ENCODE results near the gene NRG3.
"Not testable (repeated sequence)": the region's sequence is repeated elsewhere in the genome, so short reads cannot be mapped to it uniquely, and the experiment has no call there.

Gene NRG3

DNA sequence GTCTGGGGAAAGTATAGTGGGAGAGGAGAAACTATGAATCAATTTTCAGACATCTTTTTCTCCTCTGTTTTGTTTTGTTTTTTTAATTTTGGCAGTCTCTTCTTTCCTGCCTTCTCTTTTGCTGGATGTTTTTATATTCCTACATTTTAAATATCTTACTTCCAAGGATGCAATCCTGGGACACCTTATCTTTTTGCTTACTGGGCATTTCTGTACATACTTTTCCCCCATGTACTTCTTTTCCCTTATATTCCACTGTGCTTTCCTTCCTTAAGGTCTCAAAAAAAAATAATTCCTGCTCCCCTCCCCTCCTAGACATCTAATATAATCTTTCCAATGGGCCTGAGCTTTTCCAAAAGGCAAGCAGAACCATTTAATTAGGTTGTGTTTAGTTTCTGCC, 701.1 kb downstream of the NRG3 start:
- DNase-seq (ENCODE audit: low spot score), result no peak

DNA sequence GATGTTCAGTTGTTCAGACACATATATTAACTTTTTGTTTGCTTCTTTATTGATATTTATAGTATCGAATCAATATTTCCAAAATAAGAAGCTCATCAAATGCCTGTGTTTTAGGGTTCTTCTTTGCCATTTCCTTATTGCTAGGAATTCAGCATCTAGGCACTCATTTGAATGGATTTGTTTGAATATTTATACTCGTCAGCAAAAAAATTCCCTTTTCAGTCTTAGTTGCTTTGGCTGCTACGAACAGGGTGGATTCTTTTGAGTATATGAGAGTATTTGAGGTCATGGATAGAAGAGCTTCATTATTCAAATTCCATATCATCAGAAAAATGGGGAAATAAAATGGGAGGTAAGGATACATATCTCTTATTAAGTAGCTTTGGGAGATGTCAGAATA, 706.9 kb downstream of the NRG3 start:
- no peak for DNase-seq (ENCODE audit: low spot score)

DNA sequence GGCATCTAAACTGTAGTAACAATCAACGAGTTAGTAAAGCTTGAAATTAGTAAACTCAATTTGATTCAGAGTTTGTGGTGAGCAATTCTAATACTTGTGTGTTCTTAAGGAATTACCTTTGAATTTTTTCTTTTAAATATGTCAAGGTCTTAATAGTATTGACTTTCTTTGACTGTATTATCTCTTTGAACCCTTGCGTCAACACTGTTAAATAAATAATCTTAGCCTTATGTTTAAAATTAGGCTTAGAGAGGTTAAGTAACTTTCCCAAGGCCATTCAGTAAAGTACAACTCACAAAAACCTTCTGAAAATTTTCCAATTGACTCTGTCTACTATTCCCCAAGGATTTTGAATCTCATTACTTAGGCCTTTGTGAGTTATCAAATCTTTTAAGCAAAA, 716.4 kb downstream of the NRG3 start:
- no peak for DNase-seq (ENCODE audit: low spot score)

DNA sequence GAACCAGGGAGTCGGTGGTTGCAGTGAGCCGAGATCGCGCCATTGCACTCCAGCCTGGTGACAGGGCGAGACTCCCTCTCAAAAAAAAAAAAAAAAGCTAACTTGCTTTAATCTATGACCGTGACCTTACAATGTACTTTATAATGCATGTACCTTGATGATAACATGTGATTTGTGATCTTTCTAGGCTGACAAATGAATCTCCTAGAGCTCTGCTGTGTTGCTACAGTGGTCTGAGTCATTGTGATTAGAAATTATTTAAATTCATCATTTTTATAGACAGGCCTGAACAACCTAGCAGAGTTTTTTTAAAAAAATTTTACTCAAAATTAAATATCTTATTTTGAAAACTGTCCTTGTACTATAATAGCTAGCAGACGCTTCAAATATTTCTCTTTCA, 722.8 kb downstream of the NRG3 start:
- DNase-seq (ENCODE audit: low spot score), result no peak

DNA sequence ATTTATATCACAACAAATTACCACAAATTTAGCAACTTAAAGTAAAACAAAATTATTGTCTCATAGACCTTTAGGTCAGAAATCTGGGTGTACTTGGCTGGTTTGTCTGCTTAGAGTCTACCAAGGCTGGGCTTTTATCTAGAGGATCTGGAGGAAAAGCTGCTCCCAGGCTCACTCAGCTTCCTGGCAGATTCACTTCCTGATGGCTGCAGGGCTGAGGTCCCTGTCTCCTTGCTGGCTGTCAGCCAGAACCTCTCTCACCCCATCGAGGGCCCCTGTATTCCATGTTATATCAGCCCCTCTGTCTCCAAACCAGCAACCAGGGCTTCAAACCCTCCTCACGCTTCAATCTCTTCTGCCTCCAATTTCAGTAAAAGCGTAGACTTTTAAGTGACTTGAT, 734.9 kb downstream of the NRG3 start:
- no peak for DNase-seq (ENCODE audit: low spot score)

DNA sequence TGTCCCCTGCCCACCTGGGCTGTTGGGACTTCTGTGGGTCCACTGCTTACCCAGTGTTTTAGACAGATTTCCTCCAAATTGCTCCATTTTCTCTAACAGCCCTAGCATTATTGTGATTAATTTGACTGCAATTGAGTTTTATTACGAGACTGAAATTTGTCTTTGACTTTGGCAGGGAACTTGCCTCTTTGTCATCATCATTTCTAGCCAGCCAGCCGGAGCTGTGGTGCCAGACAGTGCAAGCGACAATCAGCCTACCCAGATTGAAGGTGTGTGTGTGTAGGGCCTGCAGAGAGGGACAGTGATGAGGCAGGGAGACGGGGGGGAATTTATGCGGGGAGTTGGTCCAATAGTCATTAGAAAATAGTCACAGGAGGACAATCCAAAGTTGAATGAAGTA, 743.0 kb downstream of the NRG3 start:
- peak; percentile 35 for DNase-seq (ENCODE audit: low spot score)

DNA sequence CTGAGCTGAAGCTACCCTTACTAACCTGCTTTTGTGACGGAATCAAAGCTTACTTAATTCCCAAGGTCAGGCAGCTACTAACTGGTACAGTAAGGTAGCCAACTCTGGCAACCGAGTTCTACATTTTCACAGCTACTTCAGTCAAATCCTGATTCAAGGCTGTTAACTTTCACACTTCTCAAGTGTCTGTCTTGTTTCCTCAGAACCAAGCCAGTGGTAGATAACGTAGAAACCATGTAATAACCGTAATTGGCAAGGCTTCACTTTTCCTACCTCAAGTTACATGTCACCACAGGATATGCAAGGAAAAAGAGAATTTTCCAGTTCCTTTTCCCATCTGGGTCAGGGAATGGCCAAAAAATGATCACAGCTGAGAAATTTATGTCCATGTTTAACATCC, 746.7 kb downstream of the NRG3 start:
- DNase-seq (ENCODE audit: low spot score), result no peak

DNA sequence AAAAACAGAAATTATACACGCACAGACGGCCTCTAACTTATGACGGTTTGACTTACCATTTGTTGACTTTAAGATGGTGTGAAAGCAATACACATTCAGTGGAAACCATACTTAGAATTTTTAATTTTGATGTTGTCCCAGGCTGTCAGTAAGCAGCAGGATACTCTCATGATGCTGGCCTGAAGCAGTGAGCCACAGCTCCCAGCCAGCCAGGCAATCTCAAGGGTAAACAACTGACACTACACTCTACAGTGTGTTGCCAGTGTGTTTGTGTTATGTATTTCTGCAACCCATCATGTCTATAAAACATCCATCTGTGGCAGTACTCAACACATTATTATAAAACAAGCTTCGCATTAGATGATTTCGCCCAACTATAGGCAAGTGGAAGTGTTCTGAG, 747.5 kb downstream of the NRG3 start:
- DNase-seq (ENCODE audit: low spot score), result no peak

DNA sequence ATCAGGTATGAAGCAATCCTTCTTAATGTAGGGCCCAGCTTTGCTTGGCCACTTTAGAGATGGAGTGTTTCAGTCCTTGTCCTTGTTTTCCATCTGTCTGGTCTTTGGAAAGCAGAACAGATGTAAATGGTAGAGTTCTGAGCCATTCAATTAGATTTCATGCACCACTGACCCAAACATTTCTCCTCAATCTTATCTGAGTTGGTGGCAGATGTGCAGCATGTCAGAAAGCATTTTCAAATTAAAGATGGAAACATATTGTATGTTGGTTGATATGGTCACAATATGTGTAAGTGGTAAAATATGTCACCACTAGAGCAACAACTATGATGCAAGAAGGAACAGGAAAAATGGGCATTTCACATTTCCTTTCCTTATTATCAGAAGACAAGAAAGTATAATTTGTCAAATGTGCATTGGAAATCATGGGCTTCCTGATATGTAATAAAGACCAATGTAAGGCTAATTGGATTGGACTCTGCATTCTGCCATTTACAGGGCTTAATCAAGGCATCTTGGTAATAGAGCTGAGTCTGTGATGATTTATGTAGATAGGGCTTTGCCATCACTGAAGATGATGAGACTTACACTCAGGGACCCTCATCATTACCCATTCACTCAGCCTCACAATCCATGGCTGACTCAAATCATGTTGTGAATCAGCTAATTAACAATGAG, 750.7 kb downstream of the NRG3 start:
- no peak for DNase-seq (ENCODE audit: low spot score)

DNA sequence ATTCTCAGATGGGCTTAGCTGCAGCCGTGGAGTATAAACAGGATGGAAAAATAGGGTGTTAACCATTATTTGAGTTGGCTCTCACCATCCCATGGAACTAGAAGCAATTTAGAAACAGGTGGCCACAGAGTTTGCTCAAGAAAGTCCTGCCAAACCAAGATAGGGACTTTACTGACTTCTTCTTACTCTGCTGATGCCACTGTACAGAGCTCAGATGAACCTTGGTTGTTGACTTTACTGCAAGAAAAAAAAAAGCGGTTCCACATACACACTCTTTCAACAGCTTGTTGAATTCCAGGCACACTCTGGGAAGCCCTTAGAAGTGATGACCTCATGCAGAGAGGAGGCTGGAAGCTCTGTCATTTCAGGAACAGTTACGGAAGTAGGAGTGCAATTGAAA, 753.4 kb downstream of the NRG3 start:
- DNase-seq (ENCODE audit: low spot score), result no peak

DNA sequence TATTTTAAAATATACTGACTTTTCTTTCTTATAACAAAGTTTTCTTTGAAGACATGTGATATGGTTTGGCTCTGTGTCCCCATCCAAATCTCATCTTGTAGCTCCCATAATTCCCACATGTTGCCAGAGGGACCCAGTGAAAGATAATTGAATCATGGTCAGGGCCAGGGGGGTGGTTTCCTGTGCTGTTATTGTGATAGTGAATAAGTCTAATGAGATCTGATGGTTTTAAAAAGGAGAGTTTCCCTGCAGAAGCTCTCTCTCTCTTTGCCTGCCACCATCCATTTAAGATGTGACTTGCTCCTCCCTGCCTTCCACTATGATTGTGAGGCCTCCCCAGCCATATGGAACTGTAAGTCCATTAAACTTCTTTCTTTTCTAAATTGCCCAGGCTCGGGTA, 768.1 kb downstream of the NRG3 start:
- no peak for DNase-seq (ENCODE audit: low spot score)

DNA sequence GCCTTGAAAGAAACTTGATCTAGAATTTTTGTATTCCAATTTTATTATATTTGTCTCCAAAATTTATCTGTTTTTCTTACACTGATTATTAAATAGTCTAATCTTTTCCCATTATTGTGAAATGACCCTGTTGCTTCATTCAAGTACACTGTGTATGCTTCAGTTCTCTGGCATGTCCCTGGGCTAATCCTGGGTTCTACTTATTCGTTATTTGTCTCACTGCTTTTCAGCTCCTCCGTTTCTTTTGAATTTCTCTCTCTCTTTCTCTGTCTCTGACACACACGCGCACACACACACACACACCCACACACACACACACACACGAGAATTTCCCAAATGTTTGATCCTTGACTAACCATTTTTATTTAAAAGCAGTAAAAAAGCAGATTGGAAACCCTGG, 768.6 kb downstream of the NRG3 start:
- no peak for DNase-seq (ENCODE audit: low spot score)

DNA sequence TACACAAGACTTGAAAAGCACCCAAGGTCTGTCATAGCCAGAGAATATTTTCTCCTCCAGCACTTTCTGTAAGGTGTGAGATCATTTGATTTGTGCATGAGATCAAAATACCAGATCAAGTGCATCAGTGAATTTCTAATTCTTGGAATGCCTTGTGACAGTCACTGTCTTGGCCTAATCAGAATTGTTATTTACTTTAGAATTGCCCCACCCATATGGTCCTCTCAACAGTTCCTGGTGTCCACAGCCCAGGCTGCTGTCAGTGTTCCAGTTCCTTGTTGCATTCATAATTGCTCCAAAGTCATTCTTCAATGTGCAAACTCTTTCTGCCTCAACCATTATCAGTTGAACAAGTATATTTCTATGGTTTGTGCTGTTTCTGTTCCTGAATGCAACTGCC, 770.2 kb downstream of the NRG3 start:
- no peak for DNase-seq (ENCODE audit: low spot score)

DNA sequence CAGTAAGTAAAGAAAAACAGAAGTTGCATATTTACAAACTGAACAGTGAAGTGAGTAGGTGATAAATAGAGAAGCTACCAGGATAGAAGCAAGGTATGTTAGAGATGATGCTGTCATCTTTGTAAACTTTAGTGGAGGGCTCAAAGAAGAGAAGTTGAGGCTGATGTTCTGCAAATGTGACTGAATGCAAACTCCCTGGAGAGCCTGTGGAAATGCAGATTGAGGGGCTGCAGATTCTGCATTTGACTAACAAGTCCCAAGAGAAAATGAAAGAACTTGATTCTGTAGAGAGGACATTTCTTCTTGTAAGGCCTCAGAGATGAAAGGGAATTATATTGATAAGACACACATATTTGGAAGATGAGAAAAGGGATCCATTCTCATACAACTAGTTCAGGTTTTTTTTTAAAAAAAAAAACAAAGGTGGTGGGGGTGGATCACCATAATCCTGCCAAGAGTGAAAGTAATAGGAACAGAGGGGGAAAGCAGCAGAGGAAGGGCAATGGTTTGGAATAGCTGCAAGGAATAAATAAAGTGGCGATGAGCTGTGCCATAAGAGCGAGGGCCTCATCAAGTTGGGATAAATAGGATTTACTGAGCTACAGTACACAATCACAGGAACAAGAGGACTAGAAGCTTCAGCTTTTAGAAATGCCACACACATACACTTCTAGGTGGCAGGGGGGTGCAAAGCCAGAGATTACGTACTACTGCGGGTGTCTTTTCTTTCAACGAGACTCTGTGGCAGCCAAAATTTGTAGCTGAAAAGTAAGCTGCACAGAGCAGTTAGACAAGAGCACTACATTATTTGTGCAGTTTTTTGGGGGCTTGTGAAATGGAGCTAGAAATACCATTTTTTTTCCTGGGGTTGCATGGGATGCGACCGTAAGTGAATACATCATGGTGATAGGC, 778.5 kb downstream of the NRG3 start:
- peak; percentile 21 for DNase-seq (ENCODE audit: low spot score)

DNA sequence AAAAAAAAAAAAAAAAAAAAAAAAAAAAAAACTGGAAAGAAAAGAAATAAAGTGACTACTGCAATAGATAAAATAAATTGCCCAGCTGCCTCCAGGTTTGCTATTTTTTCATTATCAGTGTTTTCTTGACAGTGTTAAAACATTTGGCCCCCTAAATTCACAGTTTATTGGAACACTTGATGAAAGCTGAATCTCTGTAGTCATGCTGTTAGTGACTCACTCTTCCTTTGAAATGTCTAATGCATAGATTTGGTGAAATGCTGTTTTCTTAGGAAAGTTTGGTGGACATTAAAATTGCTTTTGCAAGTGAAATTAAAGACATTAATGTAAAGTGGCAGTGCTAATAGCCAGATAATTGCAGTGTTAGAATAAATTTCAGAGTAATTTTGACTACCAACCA, 785.2 kb downstream of the NRG3 start:
- no peak for DNase-seq (ENCODE audit: low spot score)

DNA sequence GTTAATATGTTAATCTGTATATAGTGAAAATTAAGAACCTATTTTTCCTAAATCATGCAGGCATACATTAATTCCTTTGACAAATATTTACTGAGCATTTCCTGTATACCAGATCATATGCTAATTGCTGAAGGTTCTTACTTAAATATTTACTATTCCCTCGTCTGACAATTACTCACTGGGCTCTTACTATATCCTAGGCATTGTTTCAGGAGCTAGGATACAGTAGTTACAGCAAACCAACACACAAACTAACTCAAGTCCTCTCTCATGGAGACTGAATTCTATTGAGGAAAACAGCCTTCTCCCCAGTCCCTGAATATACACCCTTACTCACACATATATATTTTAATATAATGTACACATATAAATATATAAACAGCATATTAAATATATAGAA, 786.0 kb downstream of the NRG3 start:
- no peak for DNase-seq (ENCODE audit: low spot score)

DNA sequence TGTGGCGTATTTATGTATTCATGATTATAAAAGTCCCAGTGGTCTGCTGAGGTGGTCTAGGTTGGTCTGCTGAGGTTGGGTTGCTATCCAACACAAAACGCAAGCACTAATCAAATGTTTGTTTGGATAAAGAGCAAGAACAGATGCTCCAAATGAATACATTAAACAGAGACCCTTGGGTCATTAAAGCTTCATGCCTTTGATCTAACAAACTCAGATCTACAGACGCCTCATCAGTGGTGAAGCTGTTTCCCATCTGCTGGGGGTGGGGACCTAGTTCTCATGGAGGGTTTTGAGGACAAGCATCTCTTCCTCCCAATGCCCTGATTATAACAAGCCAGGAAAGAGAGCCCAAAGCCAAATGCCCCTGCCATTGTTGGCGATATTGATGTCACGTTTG, 786.7 kb downstream of the NRG3 start:
- DNase-seq (ENCODE audit: low spot score), result no peak

DNA sequence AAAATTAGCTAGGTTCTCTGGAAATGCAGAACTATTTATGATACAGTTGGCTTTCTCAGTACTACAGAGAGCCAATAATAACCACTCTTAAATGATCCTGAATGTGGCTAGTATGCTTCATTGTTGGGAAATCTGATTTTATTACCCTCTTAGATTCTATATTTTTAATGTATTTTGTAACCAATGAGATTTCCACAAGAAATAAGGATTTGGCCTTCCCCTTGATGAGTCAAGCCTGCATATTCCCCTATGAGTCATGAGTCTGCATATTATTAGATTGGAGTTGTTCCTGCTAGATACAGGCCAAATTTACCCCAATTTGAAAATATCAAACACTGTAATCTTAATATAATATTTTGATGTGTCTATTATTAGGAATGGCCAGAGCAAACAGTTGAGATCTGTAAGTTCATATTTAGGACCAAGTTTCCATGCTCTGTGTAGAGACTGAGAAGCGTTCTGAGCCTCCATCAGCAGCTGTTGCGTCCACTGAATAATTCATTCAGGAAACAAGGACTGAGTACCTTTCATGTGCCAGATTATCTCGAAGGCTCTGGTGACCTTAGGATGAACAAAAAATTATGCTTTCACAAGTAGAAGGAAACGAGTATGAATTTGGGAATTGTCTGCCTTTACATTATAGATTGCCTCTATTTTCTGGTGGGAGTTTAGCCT, 793.4 kb downstream of the NRG3 start:
- DNase-seq (ENCODE audit: low spot score), result no peak

DNA sequence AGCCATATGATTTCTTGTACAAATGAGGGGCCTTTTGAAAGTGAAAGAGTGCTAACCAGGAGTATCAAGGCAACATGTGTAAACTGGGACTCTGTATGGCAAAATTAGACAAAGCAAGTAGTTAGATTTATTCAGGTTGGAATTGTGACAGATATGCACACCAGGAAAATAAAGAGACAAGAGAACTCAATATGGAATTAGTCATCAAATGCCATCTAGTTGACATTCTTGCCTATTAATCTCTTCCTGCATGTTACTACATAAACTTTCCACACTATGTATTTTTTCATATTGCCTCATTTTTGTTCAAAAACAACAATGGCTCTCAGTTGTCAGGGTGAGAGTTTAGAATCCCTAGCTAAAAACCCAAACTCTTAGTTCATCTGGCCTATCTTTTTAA, 799.0 kb downstream of the NRG3 start:
- DNase-seq (ENCODE audit: low spot score), result no peak

DNA sequence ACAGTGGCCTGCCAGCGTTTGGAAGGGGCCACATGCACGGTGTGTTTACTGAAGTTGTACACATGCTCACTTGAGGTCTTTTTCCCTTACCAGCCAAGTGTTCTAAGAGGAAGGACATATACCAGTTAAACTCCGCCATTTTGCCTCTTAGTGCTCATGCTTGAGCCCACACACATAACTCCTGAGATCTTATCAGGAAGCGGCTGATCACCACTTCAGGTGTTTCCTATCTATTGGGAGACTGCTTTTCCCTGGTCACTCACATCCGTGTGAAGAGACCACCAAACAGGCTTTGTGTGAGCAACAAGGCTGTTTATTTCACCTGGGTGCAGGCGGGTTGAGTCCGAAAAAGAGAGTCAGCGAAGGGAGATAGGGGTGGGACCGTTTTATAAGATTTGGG, 802.9 kb downstream of the NRG3 start:
- DNase-seq (ENCODE audit: low spot score), result not testable (repeated sequence)

DNA sequence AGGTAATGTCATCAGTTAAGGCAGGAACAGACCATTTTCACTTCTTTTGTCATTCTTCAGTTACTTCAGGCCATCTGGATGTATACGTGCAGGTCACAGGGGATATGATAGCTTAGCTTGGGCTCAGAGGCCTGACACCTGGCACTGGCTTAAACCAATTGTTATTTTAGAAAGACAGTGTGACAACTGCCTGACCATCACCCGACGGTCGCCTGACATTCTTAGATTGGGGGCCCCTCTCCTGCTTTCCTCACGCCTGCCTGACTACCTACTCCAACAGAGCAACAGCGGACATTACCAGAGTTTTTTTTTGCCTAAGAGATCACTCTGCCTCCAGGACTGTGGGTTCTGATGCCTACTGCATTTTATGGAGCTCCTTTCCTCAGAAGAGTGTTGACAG, 803.5 kb downstream of the NRG3 start:
- not testable (repeated sequence) for DNase-seq (ENCODE audit: low spot score)

DNA sequence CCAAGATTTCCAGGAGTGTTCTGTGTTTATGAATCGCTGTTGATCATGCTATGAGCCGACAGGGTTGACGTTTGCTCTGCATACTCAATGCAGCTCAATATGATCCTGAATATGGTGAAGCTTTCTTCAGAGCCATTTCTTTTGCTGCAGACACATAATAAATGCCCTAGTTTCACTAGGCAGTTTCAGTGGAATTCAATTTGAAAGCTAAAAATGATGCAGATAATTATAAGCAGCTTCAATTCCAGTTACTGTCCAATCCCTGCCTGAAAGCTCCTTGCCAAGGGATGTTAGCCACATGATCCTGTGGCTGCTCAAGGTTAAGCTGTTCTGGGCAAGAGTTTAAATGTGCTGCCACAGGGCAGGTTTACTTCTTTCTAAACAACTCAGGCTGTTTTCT, 805.6 kb downstream of the NRG3 start:
- DNase-seq (ENCODE audit: low spot score), result peak; percentile 16

DNA sequence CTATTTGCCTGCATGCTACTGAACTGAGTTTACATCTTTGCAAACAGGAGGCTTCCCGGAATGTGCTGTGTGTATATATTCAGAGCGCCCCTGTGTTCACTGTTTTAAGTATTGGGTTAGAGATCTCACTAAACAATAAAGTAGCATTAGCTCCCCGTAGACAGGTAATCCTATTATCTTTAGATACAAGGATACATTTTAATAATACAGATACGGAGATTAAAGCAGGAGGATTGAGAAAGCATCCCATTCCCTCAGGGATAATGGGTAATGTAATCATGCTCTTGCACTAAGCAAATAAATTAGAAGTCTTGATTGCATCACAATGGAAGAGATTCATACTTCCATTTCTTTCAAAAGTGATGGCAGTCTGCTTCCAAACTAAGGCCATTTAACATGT, 809.0 kb downstream of the NRG3 start:
- no peak for DNase-seq (ENCODE audit: low spot score)

Data from Ammon's horn (tissue), 1 donor.